H1 (cell line): ENCODE measurements around the gene COL26A1. TPM values are rescaled to one million over a fixed set of nuclear protein-coding genes. Genes with fewer than 3 reads are reported as not detected.

Experiments used
- CTCF ChIA-PET: fragments of 300-600 bp; sonication (Branson Sonifier 250); formaldehyde crosslinking; loops from one replicate; lab custom pipeline; 2021; ENCODE audit not compliant: partially characterized antibody; lab: Charles Lee
- POLR2A ChIA-PET: fragments of 300-600 bp; sonication (Branson Sonifier 250); formaldehyde crosslinking; loops from one replicate; lab custom pipeline; 2021; ENCODE audit warnings: inconsistent platforms; ENCODE audit not compliant: partially characterized antibody; lab: Charles Lee
- DNase-seq, 2 experiments: peaks; one replicate each; pipeline versions ENCODE4 v3.0.0 to v3.0.0-alpha.2; 2010 to 2022; ENCODE audit warnings: low spot score in 2 of 2, low read depth in 1 of 2, mixed read lengths in 1 of 2
- FAIRE-seq: peaks from 2 replicates; lab custom pipeline; 2011; peaks lifted over from hg19 to GRCh38; lab: Jason Lieb, UNC
- H2AFZ ChIP-seq: 2 replicates; pipeline ENCODE4 v1.8.1; 2012; ENCODE audit warnings: low read length, inconsistent platforms
- H2AK5ac ChIP-seq: 2 replicates; pipeline ENCODE4 v1.6.1; 2013; ENCODE audit warnings: low read depth, low read length
- H2BK120ac ChIP-seq: replicated peaks from 2 replicates; pipeline ENCODE3; 2013; ENCODE audit warnings: low read depth, low read length, inconsistent platforms
- H2BK12ac ChIP-seq: 2 replicates; pipeline ENCODE4 v1.6.1; 2013; ENCODE audit warnings: low read depth, low read length
- H2BK15ac ChIP-seq: 2 replicates; pipeline ENCODE4 v1.6.1; 2013; ENCODE audit warnings: low read length
- H2BK20ac ChIP-seq: 2 replicates; pipeline ENCODE4 v1.6.1; 2013; ENCODE audit warnings: low read length
- H2BK5ac ChIP-seq: 2 replicates; pipeline ENCODE4 v1.6.1; 2013; ENCODE audit warnings: low read depth, low read length
- H3K14ac ChIP-seq: 2 replicates; pipeline ENCODE4 v1.6.1; 2013; ENCODE audit warnings: inconsistent platforms; ENCODE audit not compliant: insufficient read length
- H3K18ac ChIP-seq: 2 replicates; pipeline ENCODE4 v1.6.1; 2013; ENCODE audit warnings: low read length; ENCODE audit errors: extremely low read depth
- H3K23ac ChIP-seq: 2 replicates; pipeline ENCODE4 v1.6.1; 2013; ENCODE audit warnings: inconsistent platforms; ENCODE audit not compliant: insufficient read length
- H3K23me2 ChIP-seq: 2 replicates; pipeline ENCODE4 v1.6.1; 2013; ENCODE audit warnings: low read depth, low read length
- H3K27ac ChIP-seq: 2 replicates; pipeline ENCODE4 v1.6.1; 2011; ENCODE audit warnings: low read depth, low read length, inconsistent platforms
- H3K27me3 ChIP-seq, 4 experiments: replicated peaks in 1 of 4; 1 replicate in 1 of 4; 2 replicates in 3 of 4; pipeline versions ENCODE4 v1.6.1 to v1.8.1; 2011 to 2013; ENCODE audit warnings: low read length in 3 of 4, mild to moderate bottlenecking in 3 of 4, inconsistent platforms in 2 of 4, mixed read lengths in 2 of 4, moderate library complexity in 1 of 4; ENCODE audit not compliant: control insufficient read depth in 3 of 4, insufficient read depth in 3 of 4; ENCODE audit errors: extremely low read depth in 1 of 4
- H3K36me3 ChIP-seq, 4 experiments: 2 replicates each; pipeline versions ENCODE4 v1.6.1 to v1.8.1; 2011 to 2013; ENCODE audit warnings: mild to moderate bottlenecking in 4 of 4, low read length in 3 of 4, moderate library complexity in 2 of 4, control low read depth in 1 of 4, inconsistent platforms in 1 of 4; ENCODE audit not compliant: insufficient read depth in 4 of 4, control insufficient read depth in 2 of 4
- H3K4ac ChIP-seq: replicated peaks from 2 replicates; pipeline ENCODE3; 2013; ENCODE audit warnings: low read length, low read depth, mixed read lengths, inconsistent platforms; ENCODE audit not compliant: insufficient read length
- H3K4me1 ChIP-seq, 4 experiments: replicated peaks in 1 of 4; 1 replicate in 1 of 4; 2 replicates in 3 of 4; pipeline versions ENCODE4 v1.6.1 to v1.8.1; 2011 to 2013; ENCODE audit warnings: low read length in 3 of 4, inconsistent platforms in 2 of 4, mixed read lengths in 1 of 4; ENCODE audit not compliant: insufficient read depth in 4 of 4, control insufficient read depth in 3 of 4
- H3K4me2 ChIP-seq, 2 experiments: 2 replicates each; pipeline versions ENCODE4 v1.6.1 to v1.8.1; 2011 to 2013; ENCODE audit warnings: low read depth in 2 of 2, low read length in 2 of 2, control low read depth in 1 of 2, inconsistent platforms in 1 of 2, mild to moderate bottlenecking in 1 of 2; ENCODE audit not compliant: insufficient read depth in 1 of 2
- H3K4me3 ChIP-seq, 4 experiments: fragments of 200-600, 300-600 bp in 1 of 4; sonication (generic), shearing (Covaris generic), sonication (Bioruptor Twin) in 1 of 4; 2 replicates each; pipeline versions ENCODE4 v1.5.1 to v1.8.1; 2011 to 2016; ENCODE audit warnings: low read length in 4 of 4, low read depth in 3 of 4, control low read depth in 2 of 4, inconsistent platforms in 2 of 4, mild to moderate bottlenecking in 2 of 4, mixed read lengths in 1 of 4, moderate library complexity in 1 of 4; ENCODE audit not compliant: insufficient read depth in 2 of 4; ENCODE audit errors: extremely low read depth in 1 of 4
- H3K56ac ChIP-seq: replicated peaks from 2 replicates; pipeline ENCODE3; 2013; ENCODE audit warnings: low read depth, mild to moderate bottlenecking, mixed read lengths, low read length, inconsistent platforms; ENCODE audit not compliant: insufficient read length
- H3K79me1 ChIP-seq: 2 replicates; pipeline ENCODE4 v1.6.1; 2013; ENCODE audit warnings: low read depth, low read length, control low read depth
- H3K79me2 ChIP-seq, 2 experiments: 2 replicates each; pipeline versions ENCODE4 v1.6.1 to v1.8.1; 2012 to 2013; ENCODE audit warnings: low read length in 2 of 2, mild to moderate bottlenecking in 2 of 2, inconsistent platforms in 1 of 2; ENCODE audit not compliant: insufficient read depth in 2 of 2, control insufficient read depth in 1 of 2
- H3K9ac ChIP-seq, 4 experiments: replicated peaks in 1 of 4; 1 replicate in 1 of 4; 2 replicates in 3 of 4; pipeline versions ENCODE4 v1.6.1 to v1.8.1; 2011 to 2013; ENCODE audit warnings: low read depth in 3 of 4, low read length in 3 of 4, control low read depth in 2 of 4, mild to moderate bottlenecking in 2 of 4, moderate library complexity in 2 of 4, inconsistent platforms in 1 of 4; ENCODE audit errors: extremely low read depth in 1 of 4
- H3K9me3 ChIP-seq, 2 experiments: 2 replicates each; pipeline versions ENCODE4 v1.6.1 to v1.8.1; 2012 to 2013; ENCODE audit warnings: mild to moderate bottlenecking in 2 of 2, moderate library complexity in 2 of 2, control low read depth in 1 of 2, inconsistent platforms in 1 of 2, low read depth in 1 of 2, low read length in 1 of 2, mixed read lengths in 1 of 2; ENCODE audit not compliant: insufficient read depth in 2 of 2
- H4K20me1 ChIP-seq, 2 experiments: replicated peaks in 1 of 2; 2 replicates each; pipeline versions ENCODE3 to v1.8.1; 2011 to 2013; ENCODE audit warnings: inconsistent platforms in 2 of 2, low read length in 2 of 2, mild to moderate bottlenecking in 1 of 2; ENCODE audit not compliant: insufficient read depth in 2 of 2, control insufficient read depth in 1 of 2
- H4K5ac ChIP-seq: 2 replicates; pipeline ENCODE4 v1.6.1; 2013; ENCODE audit warnings: low read length, low read depth, mixed read lengths, inconsistent platforms; ENCODE audit not compliant: insufficient read length
- H4K8ac ChIP-seq: 2 replicates; pipeline ENCODE4 v1.8.0; 2013; ENCODE audit warnings: mild to moderate bottlenecking, moderate library complexity, low read length, inconsistent platforms; ENCODE audit not compliant: insufficient read depth; ENCODE audit errors: extremely low read depth
- H4K91ac ChIP-seq: replicated peaks from 2 replicates; pipeline ENCODE3; 2013; ENCODE audit warnings: low read length, mixed read lengths, inconsistent platforms; ENCODE audit not compliant: insufficient read length
- whole genome bisulfite sequencing, 2 experiments: shearing (Covaris generic) in 1 of 2; methylation state at CpG; one replicate each; pipeline versions ENCODE4 v1.1.6 to v1.1.7; 2013 to 2015; ENCODE audit warnings: low lambda C conversion rate in 2 of 2, mixed read lengths in 2 of 2, inconsistent platforms in 1 of 2, low coverage in 1 of 2, missing lambda C conversion rate in 1 of 2; ENCODE audit not compliant: insufficient replicate concordance in 2 of 2, insufficient coverage in 1 of 2, insufficient read length in 1 of 2; ENCODE audit errors: extremely low coverage in 1 of 2, missing lambda C conversion rate in 1 of 2; 5-methylcytosine and 5-hydroxymethylcytosine counted together
- polyA plus RNA-seq, 7 experiments: library from polyadenylated mRNA; depleted of rRNA in 3 of 7; stranded (reverse) in 5 of 7; unstranded in 2 of 7; fragments of >200 nt in 5 of 7; fragments of 200-250 nt in 2 of 7; gene quantifications; 1 replicate in 5 of 7; 2 replicates in 1 of 7; 4 replicates in 1 of 7; pipeline versions ENCODE4 v1.2.1 to v1.2.3, GENCODE V29; 2011 to 2013; ENCODE audit warnings: missing spikeins in 2 of 7, mixed read lengths in 2 of 7
- total RNA-seq: library from RNA; stranded (reverse); fragmentation: NEBNext Ultra II Directional; extraction: Animal tissue kit (Norgen Biotek cat#: 25700); gene quantifications from 2 replicates; pipeline ENCODE4 v1.2.1, GENCODE V29; 2021

COL26A1 gene
- total and polyA plus RNA-seq, 2 of the 8 experiments (the other 6 are each of a cell fraction or from before 2014, with no cell fraction given) = 51.1 to 68.8 TPM

- ChIA-PET CTCF (interaction anchor here (0.7 to 2.7 kb wide), 3 partner anchors 14 to 57 kb away, joined by 3 to 8 read pairs (median 4); no protein-coding TSS in a partner anchor), POLR2A (interaction anchor here (0.6 kb wide), 2 partner anchors 35 to 95 kb away, joined by 3 read pairs; no protein-coding TSS in a partner anchor)
- H3K36me3 ChIP-seq = no peaks in the 10 kb centered on the region
- H3K14ac ChIP-seq = no peak overlapping the region
- no peak overlapping the region for H3K23ac ChIP-seq
- no peak overlapping the region for H3K56ac ChIP-seq
- H2BK20ac ChIP-seq = no peak overlapping the region
- no peaks in the 10 kb centered on the region for H3K79me2 ChIP-seq
- WGBS, 2 experiments = 84% methylated on average over 4 of the region's 5 CpGs; no CpG with 5 or more reads in 1 of the 2 experiments
- H3K27me3 ChIP-seq = no peaks in the 10 kb centered on the region; a peak in 1 of 7 replicates
- H3K4me3 ChIP-seq = no peak overlapping the region
- FAIRE-seq (no peak), DNase-seq (peak in 1 of 2 experiments; percentile 37)
- peaks cover 0 to 5% of the 10 kb centered on the region in 2 experiments for H4K20me1 ChIP-seq
- H2BK120ac ChIP-seq = no peak overlapping the region
- no peaks in the 10 kb centered on the region for H3K9me3 ChIP-seq
- no peak overlapping the region for H3K18ac ChIP-seq
- no peak overlapping the region for H4K91ac ChIP-seq
- H3K4me2 ChIP-seq = no peak overlapping the region
- peaks cover 5% of the 10 kb centered on the region; the same call in 1 of the 2 replicates for H3K23me2 ChIP-seq
- no peak overlapping the region for H3K27ac ChIP-seq
- no peaks in the 10 kb centered on the region for H3K79me1 ChIP-seq
- H2BK15ac ChIP-seq = no peak overlapping the region
- H3K4me1 ChIP-seq = no peaks in the 10 kb centered on the region
- no peak overlapping the region for H2AFZ ChIP-seq
- no peak overlapping the region for H2BK12ac ChIP-seq
- no peak overlapping the region for H2AK5ac ChIP-seq
- no peak overlapping the region for H4K5ac ChIP-seq
- no peak overlapping the region for H2BK5ac ChIP-seq
- no peak overlapping the region for H3K4ac ChIP-seq
- no peak overlapping the region for H4K8ac ChIP-seq
- H3K9ac ChIP-seq = no peak overlapping the region
These were observed 226.4 kb downstream of the COL26A1 start for GRCh38 chr7:101589052-101589451.
